Activated CD8-positive, alpha-beta T cell treated with anti-CD3 and anti-CD28 coated beads, Interleukin-2, amount 10 ng/mL, durations not matched to agents 7 days and 5 days (primary cell): ENCODE data around the gene PDZD8. TPM values are rescaled to one million over a fixed set of nuclear protein-coding genes. Genes with fewer than 3 reads are reported as not detected.

Experiments used
- ATAC-seq: fragments of 150-1000 bp; cut with Tn5 transposase; one replicate; pipeline ENCODE4 v1.10.0; 2021; ENCODE audit warnings: moderate library complexity
- CTCF ChIA-PET: fragments of 350-600 bp; sonication (Branson Sonifier 250); formaldehyde crosslinking; loops from one replicate; lab custom pipeline; 2021; ENCODE audit warnings: antibody characterized with exemption; lab: Charles Lee
- POLR2A ChIA-PET: fragments of 350-600 bp; sonication (Branson Sonifier 250); formaldehyde crosslinking; loops from one replicate; lab custom pipeline; 2021; ENCODE audit warnings: antibody characterized with exemption; lab: Charles Lee
- DNase-seq: peaks from one replicate; pipeline ENCODE4 v3.0.0-alpha.2; 2020
- H3K27ac Mint-ChIP-seq: one replicate; pipeline ENCODE4 v1.8.0; 2021; ENCODE audit warnings: mild to moderate bottlenecking, mixed read lengths
- H3K27me3 Mint-ChIP-seq: one replicate; pipeline ENCODE4 v1.8.0; 2021; ENCODE audit warnings: low read depth, mixed read lengths
- H3K36me3 Mint-ChIP-seq: one replicate; pipeline ENCODE4 v1.8.0; 2021; ENCODE audit warnings: low read depth, mixed read lengths
- H3K4me1 Mint-ChIP-seq: one replicate; pipeline ENCODE4 v1.8.0; 2021; ENCODE audit warnings: low read depth, mixed read lengths
- H3K4me3 Mint-ChIP-seq: one replicate; pipeline ENCODE4 v1.8.0; 2021; ENCODE audit warnings: mild to moderate bottlenecking, mixed read lengths
- H3K9me3 Mint-ChIP-seq: one replicate; pipeline ENCODE4 v1.8.0; 2022; ENCODE audit warnings: mixed read lengths; ENCODE audit not compliant: insufficient read depth
- total RNA-seq, 2 experiments: library from RNA; stranded (reverse); gene quantifications; one replicate each; pipeline ENCODE4 v1.2.3, GENCODE V29; 2021

PDZD8 gene
- total RNA-seq, 2 experiments from 2014 or later = 11.2 to 12.5 TPM

- POLR2A ChIA-PET = no interaction called here
- ATAC-seq (no peak), DNase-seq (no peak)
- Mint-ChIP-seq H3K9me3 (no peaks in the 10 kb centered on the region), H3K27me3 (no peaks in the 10 kb centered on the region), H3K4me1 (peaks cover 23% of the 10 kb centered on the region), H3K36me3 (peaks cover 14% of the 10 kb centered on the region), H3K4me3 (no peak overlapping the region), H3K27ac (no peak overlapping the region)
- CTCF ChIA-PET = interaction anchor here (3.3 kb wide), 1 partner anchor 22 kb away, joined by 20 read pairs; no protein-coding TSS in a partner anchor
Measured at GRCh38 chr10:117341061-117341460, 34.2 kb downstream of the PDZD8 start.

DNA sequence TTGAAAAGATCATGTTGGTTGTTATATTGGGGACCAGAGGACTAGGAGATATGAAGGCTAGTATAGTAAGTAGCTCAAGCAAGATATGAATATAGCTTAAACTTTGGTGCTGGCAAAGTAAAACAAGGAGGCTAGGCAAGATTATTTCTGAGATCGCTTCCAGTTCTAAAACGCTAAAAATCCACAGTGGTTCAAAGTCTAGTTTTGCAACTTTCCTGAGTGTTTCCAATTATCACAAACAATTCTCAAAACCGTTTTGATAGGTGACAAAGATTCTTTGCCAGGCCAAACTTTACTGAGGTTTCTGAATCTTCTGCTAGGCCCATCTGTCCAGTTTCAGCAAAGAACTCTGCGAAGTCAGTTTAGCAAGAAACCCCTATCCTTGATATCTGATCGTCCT lies 35.3 kb downstream of the PDZD8 start:
- H3K36me3 Mint-ChIP-seq = peaks cover 22% of the 10 kb centered on the region
- POLR2A ChIA-PET = no interaction called here

GRCh38 chr10:117339578-117339977 lies 35.7 kb downstream of the PDZD8 start:
- H3K27ac Mint-ChIP-seq = no peak overlapping the region
- H3K27me3 Mint-ChIP-seq = no peaks in the 10 kb centered on the region
- CTCF ChIA-PET = interaction anchor here (1.3 to 3.3 kb wide), 3 partner anchors 12 to 123 kb away, joined by 3 to 20 read pairs (median 6); no protein-coding TSS in a partner anchor
- no peak overlapping the region for H3K4me3 Mint-ChIP-seq
- POLR2A ChIA-PET = no interaction called here
- DNase-seq (no peak), ATAC-seq (no peak)
- peaks cover 15% of the 10 kb centered on the region for H3K4me1 Mint-ChIP-seq
- peaks cover 27% of the 10 kb centered on the region for H3K36me3 Mint-ChIP-seq
- peaks cover 6% of the 10 kb centered on the region for H3K9me3 Mint-ChIP-seq

More for the DNA sequence above, 35.3 kb downstream of the PDZD8 start:
- H3K4me1 Mint-ChIP-seq = peaks cover 16% of the 10 kb centered on the region
- H3K9me3 Mint-ChIP-seq = peaks cover 2% of the 10 kb centered on the region
- H3K4me3 Mint-ChIP-seq = no peak overlapping the region
- no peak for ATAC-seq
- H3K27ac Mint-ChIP-seq = no peak overlapping the region
- DNase-seq = no peak
- CTCF ChIA-PET = interaction anchor here (1.3 to 3.3 kb wide), 3 partner anchors 13 to 123 kb away, joined by 3 to 20 read pairs (median 6); no protein-coding TSS in a partner anchor
- H3K27me3 Mint-ChIP-seq = no peaks in the 10 kb centered on the region

DNA sequence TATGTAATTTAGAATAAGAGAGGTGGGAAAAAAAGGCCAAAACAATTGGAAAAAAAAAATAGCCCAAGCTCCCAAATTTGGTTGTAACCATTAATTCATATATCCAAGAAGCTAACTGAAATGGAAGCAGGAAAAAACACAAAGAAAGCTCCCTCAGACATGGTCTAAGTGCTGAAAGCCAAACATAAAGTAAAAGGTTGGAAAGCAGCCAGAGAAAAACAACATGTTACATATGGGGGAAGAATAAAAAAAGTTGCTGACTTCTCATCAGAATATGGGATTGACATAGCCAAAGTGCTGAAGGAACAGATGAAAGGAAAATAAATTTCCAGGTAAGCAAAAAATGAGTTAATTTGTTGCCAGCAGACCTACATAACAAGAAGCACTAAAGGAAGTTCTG lies 40.3 kb downstream of the PDZD8 start:
- POLR2A ChIA-PET = no interaction called here
- DNase-seq (no peak), ATAC-seq (no peak)
- Mint-ChIP-seq H3K27ac (no peak overlapping the region), H3K4me3 (no peak overlapping the region), H3K9me3 (peaks cover 9% of the 10 kb centered on the region), H3K27me3 (no peaks in the 10 kb centered on the region), H3K36me3 (peaks cover 37% of the 10 kb centered on the region), H3K4me1 (no peaks in the 10 kb centered on the region)
- CTCF ChIA-PET = interaction anchor here (1.1 to 1.2 kb wide), 2 partner anchors 15 to 118 kb away, joined by 3 read pairs; no protein-coding TSS in a partner anchor

DNA sequence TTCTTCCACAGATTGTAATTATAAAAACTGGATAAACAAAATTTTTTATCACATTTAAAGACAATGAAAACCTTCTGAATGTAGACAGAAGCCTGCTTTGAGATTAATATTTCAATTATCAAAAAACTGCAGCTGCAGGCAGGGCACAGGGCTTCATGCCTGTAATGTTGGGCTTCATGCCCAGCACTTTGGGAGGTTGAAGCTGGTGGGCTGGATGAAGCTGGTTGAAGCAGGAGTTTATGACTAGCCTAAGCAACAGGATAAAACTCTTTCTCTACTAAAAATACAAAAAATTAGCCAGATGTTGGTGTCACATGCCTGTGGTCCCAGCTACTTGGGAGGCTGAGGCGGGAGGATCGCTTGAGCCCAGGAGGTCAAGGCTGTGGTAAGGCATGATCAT lies 41.2 kb downstream of the PDZD8 start:
- Mint-ChIP-seq H3K4me3 (no peak overlapping the region), H3K36me3 (peaks cover 35% of the 10 kb centered on the region), H3K27ac (no peak overlapping the region), H3K9me3 (peaks cover 9% of the 10 kb centered on the region), H3K4me1 (no peaks in the 10 kb centered on the region), H3K27me3 (no peaks in the 10 kb centered on the region)
- ATAC-seq (no peak), DNase-seq (no peak)
- ChIA-PET POLR2A (no interaction called here), CTCF (interaction anchor here (1.1 to 1.3 kb wide), 3 partner anchors 14 to 118 kb away, joined by 3 to 4 read pairs (median 3); no protein-coding TSS in a partner anchor)

DNA sequence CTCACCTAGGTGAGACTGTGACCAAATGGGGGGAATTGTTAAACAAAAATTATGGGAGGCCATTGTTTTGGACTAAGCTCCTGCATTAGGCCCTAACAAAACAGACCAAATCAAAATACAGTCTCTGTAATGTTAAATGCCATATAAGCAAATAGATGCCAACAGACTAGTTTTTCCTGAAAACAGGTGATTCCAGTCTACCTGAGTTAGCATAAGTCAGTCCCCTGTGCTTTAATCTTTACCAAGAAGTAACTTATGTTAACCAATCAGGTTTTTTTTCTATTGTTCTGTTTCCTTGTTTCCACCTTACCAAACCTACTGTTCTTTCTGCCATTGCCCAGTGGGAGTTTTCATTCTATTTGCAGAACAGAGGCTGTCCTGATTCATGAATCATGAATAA lies 48.0 kb downstream of the PDZD8 start:
- no peaks in the 10 kb centered on the region for H3K9me3 Mint-ChIP-seq
- DNase-seq = no peak
- H3K4me1 Mint-ChIP-seq = no peaks in the 10 kb centered on the region

DNA sequence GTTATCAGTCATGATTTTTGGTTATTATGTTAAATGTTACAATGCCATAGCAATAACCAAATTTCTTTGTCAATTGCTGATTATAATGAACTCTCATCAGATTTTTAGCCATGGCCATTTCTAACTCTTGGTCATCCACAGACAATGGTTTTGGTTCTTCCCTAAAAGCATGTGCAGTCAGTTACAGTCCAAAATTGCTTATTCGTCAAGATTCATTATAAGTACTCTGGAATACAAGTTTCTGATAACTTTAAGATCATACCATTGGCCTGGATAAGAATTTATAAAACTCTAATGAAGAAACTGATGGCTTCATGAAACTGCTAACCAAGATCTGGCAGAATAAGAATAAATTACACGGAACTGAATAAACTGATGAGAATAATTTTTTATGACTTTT lies 50.9 kb downstream of the PDZD8 start:
- peaks cover 10% of the 10 kb centered on the region for H3K36me3 Mint-ChIP-seq
- H3K9me3 Mint-ChIP-seq = no peaks in the 10 kb centered on the region
- H3K27ac Mint-ChIP-seq = no peak overlapping the region
- DNase-seq = no peak
- ChIA-PET CTCF (interaction anchor here (2.6 to 2.8 kb wide), 2 partner anchors 107 to 108 kb away, joined by 17 to 27 read pairs; no protein-coding TSS in a partner anchor), POLR2A (no interaction called here)
- H3K4me1 Mint-ChIP-seq = no peaks in the 10 kb centered on the region
- ATAC-seq = no peak
- H3K27me3 Mint-ChIP-seq = no peaks in the 10 kb centered on the region
- H3K4me3 Mint-ChIP-seq = no peak overlapping the region

More for the DNA sequence above, 48.0 kb downstream of the PDZD8 start:
- ChIA-PET POLR2A (no interaction called here), CTCF (interaction anchor here (1.2 kb wide), 1 partner anchor 12 kb away, joined by 3 read pairs; no protein-coding TSS in a partner anchor)
- Mint-ChIP-seq H3K27me3 (no peaks in the 10 kb centered on the region), H3K36me3 (peaks cover 15% of the 10 kb centered on the region), H3K27ac (no peak overlapping the region), H3K4me3 (no peak overlapping the region)
- ATAC-seq = no peak

- ChIA-PET CTCF (interaction anchor here (0.9 to 2.8 kb wide), 2 partner anchors 23 to 105 kb away, joined by 3 to 27 read pairs; no protein-coding TSS in a partner anchor), POLR2A (no interaction called here)
- peaks cover 8% of the 10 kb centered on the region for H3K36me3 Mint-ChIP-seq
- no peak overlapping the region for H3K27ac Mint-ChIP-seq
- H3K4me1 Mint-ChIP-seq = no peaks in the 10 kb centered on the region
- H3K9me3 Mint-ChIP-seq = no peaks in the 10 kb centered on the region
- no peaks in the 10 kb centered on the region for H3K27me3 Mint-ChIP-seq
- no peak for ATAC-seq
- H3K4me3 Mint-ChIP-seq = no peak overlapping the region
- no peak for DNase-seq
Measured at GRCh38 chr10:117322260-117322659, 53.0 kb downstream of the PDZD8 start.

GRCh38 chr10:117320050-117320665 lies 55.1 kb downstream of the PDZD8 start:
- Mint-ChIP-seq H3K36me3 (no peaks in the 10 kb centered on the region), H3K4me1 (no peaks in the 10 kb centered on the region), H3K9me3 (no peaks in the 10 kb centered on the region), H3K27me3 (no peaks in the 10 kb centered on the region), H3K4me3 (no peak overlapping the region), H3K27ac (no peak overlapping the region)
- ChIA-PET POLR2A (no interaction called here), CTCF (interaction anchor here (0.6 to 3.8 kb wide), 28 partner anchors 9 to 532 kb away, joined by 3 to 145 read pairs (median 3); no protein-coding TSS in a partner anchor)
- no peak for ATAC-seq
- DNase-seq = no peak

GRCh38 chr10:117318909-117319308 lies 56.3 kb downstream of the PDZD8 start:
- CTCF ChIA-PET = interaction anchor here (0.7 to 3.8 kb wide), 17 partner anchors 10 to 531 kb away, joined by 3 to 145 read pairs (median 5); no protein-coding TSS in a partner anchor
- POLR2A ChIA-PET = interaction anchor here (0.5 kb wide), 1 partner anchor 76 kb away, joined by 5 read pairs; no protein-coding TSS in a partner anchor
- H3K27ac Mint-ChIP-seq = no peak overlapping the region
- no peaks in the 10 kb centered on the region for H3K36me3 Mint-ChIP-seq
- H3K4me3 Mint-ChIP-seq = no peak overlapping the region
- no peaks in the 10 kb centered on the region for H3K4me1 Mint-ChIP-seq
- ATAC-seq = no peak
- no peaks in the 10 kb centered on the region for H3K9me3 Mint-ChIP-seq
- no peaks in the 10 kb centered on the region for H3K27me3 Mint-ChIP-seq
- no peak for DNase-seq

DNA sequence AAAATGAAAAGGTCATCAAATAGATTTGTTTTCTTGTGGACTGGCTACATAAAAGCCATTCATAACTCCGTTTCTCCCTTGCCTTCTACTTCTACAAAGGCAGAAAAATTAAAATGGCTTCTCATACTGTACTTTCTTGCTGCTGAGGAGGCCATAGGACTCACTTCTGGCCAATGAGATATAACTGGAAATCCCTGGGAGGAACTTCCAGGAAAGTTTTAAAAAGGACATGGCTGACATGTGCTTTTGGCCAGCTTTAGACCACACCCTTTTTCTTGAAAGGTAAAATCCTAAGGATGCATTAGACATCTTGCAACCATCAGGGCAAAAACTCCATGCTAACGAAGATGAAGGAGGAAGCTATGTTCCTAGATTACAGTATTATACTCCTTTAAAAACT lies 58.5 kb downstream of the PDZD8 start:
- Mint-ChIP-seq H3K4me3 (no peak overlapping the region), H3K27me3 (no peaks in the 10 kb centered on the region), H3K36me3 (peaks cover 4% of the 10 kb centered on the region), H3K9me3 (no peaks in the 10 kb centered on the region), H3K27ac (no peak overlapping the region), H3K4me1 (no peaks in the 10 kb centered on the region)
- ATAC-seq = no peak
- no peak for DNase-seq
- POLR2A ChIA-PET = no interaction called here
- CTCF ChIA-PET = interaction anchor here (1.4 to 2.3 kb wide), 2 partner anchors 22 to 100 kb away, joined by 3 to 13 read pairs; no protein-coding TSS in a partner anchor

GRCh38 chr10:117313641-117314040 lies 61.6 kb downstream of the PDZD8 start:
- no peaks in the 10 kb centered on the region for H3K27me3 Mint-ChIP-seq
- ATAC-seq (no peak), DNase-seq (no peak)
- H3K4me3 Mint-ChIP-seq = no peak overlapping the region
- CTCF ChIA-PET = interaction anchor here (2.7 kb wide), 1 partner anchor 97 kb away, joined by 12 read pairs; no protein-coding TSS in a partner anchor
- H3K36me3 Mint-ChIP-seq = peaks cover 6% of the 10 kb centered on the region
- H3K27ac Mint-ChIP-seq = no peak overlapping the region
- H3K9me3 Mint-ChIP-seq = no peaks in the 10 kb centered on the region
- H3K4me1 Mint-ChIP-seq = no peaks in the 10 kb centered on the region
- POLR2A ChIA-PET = no interaction called here
